ENCODE data around the gene APOC3.

The APOC3 gene

GRCh38 chr11:116855413-116855812 lies 25.7 kb downstream of the APOC3 start:
- Histone ChIP-seq H3K4me1 (ENCODE audit: insufficient read depth, low read length) (no peaks in the 10 kb centered on the region), H3K4me3 (ENCODE audit: low read length) (no peak overlapping the region), H3K36me3 (ENCODE audit: insufficient read depth, low read length) (peaks cover 63% of the 10 kb centered on the region), H3K9me3 (ENCODE audit: insufficient read depth, low read depth, low read length) (no peaks in the 10 kb centered on the region), H3K9ac (ENCODE audit: low read depth, low read length) (no peak overlapping the region), H3K27ac (ENCODE audit: low read depth, low read length) (no peak overlapping the region), H3K27me3 (ENCODE audit: insufficient read depth, low read length) (no peaks in the 10 kb centered on the region)
- WGBS = 95% methylated on average over 7 of the region's 7 CpGs

GRCh38 chr11:116856423-116856822 lies 26.7 kb downstream of the APOC3 start:
- Histone ChIP-seq H3K4me3 (ENCODE audit: low read length) (no peak overlapping the region), H3K9ac (ENCODE audit: low read depth, low read length) (no peak overlapping the region), H3K27me3 (ENCODE audit: insufficient read depth, low read length) (no peaks in the 10 kb centered on the region), H3K9me3 (ENCODE audit: insufficient read depth, low read depth, low read length) (no peaks in the 10 kb centered on the region), H3K36me3 (ENCODE audit: insufficient read depth, low read length) (peaks cover 73% of the 10 kb centered on the region), H3K27ac (ENCODE audit: low read depth, low read length) (no peak overlapping the region), H3K4me1 (ENCODE audit: insufficient read depth, low read length) (no peaks in the 10 kb centered on the region)
- WGBS = 84% methylated on average over 5 of the region's 5 CpGs

- no peak overlapping the region for H3K4me3 ChIP-seq (ENCODE audit: low read length)
- no peak overlapping the region for H3K9ac ChIP-seq (ENCODE audit: low read depth, low read length)
- H3K4me1 ChIP-seq (ENCODE audit: insufficient read depth, low read length) = no peaks in the 10 kb centered on the region
- no peak overlapping the region for H3K27ac ChIP-seq (ENCODE audit: low read depth, low read length)
- H3K27me3 ChIP-seq (ENCODE audit: insufficient read depth, low read length) = no peaks in the 10 kb centered on the region
- WGBS = 100% methylated on average over 1 of the region's 2 CpGs
- no peaks in the 10 kb centered on the region for H3K9me3 ChIP-seq (ENCODE audit: insufficient read depth, low read depth, low read length)
- peaks cover 82% of the 10 kb centered on the region for H3K36me3 ChIP-seq (ENCODE audit: insufficient read depth, low read length)
Measured at GRCh38 chr11:116857316-116857715, 27.6 kb downstream of the APOC3 start.

GRCh38 chr11:116857936-116858335 lies 28.2 kb downstream of the APOC3 start:
- Histone ChIP-seq H3K36me3 (ENCODE audit: insufficient read depth, low read length) (peaks cover 86% of the 10 kb centered on the region), H3K27me3 (ENCODE audit: insufficient read depth, low read length) (no peaks in the 10 kb centered on the region), H3K9me3 (ENCODE audit: insufficient read depth, low read depth, low read length) (no peaks in the 10 kb centered on the region), H3K9ac (ENCODE audit: low read depth, low read length) (no peak overlapping the region), H3K4me3 (ENCODE audit: low read length) (no peak overlapping the region), H3K4me1 (ENCODE audit: insufficient read depth, low read length) (no peaks in the 10 kb centered on the region), H3K27ac (ENCODE audit: low read depth, low read length) (no peak overlapping the region)
- WGBS = 90% methylated on average over 7 of the region's 7 CpGs

- H3K36me3 ChIP-seq (ENCODE audit: insufficient read depth, low read length) = peaks cover 86% of the 10 kb centered on the region
- no peak overlapping the region for H3K9ac ChIP-seq (ENCODE audit: low read depth, low read length)
- WGBS = 93% methylated on average over 8 of the region's 8 CpGs
- H3K4me1 ChIP-seq (ENCODE audit: insufficient read depth, low read length) = no peaks in the 10 kb centered on the region
- no peaks in the 10 kb centered on the region for H3K27me3 ChIP-seq (ENCODE audit: insufficient read depth, low read length)
- no peaks in the 10 kb centered on the region for H3K9me3 ChIP-seq (ENCODE audit: insufficient read depth, low read depth, low read length)
- H3K27ac ChIP-seq (ENCODE audit: low read depth, low read length) = no peak overlapping the region
- H3K4me3 ChIP-seq (ENCODE audit: low read length) = no peak overlapping the region
Measured at GRCh38 chr11:116859175-116859574, 29.5 kb downstream of the APOC3 start.

- Histone ChIP-seq H3K36me3 (ENCODE audit: insufficient read depth, low read length) (peaks cover 87% of the 10 kb centered on the region), H3K9ac (ENCODE audit: low read depth, low read length) (no peak overlapping the region), H3K27me3 (ENCODE audit: insufficient read depth, low read length) (no peaks in the 10 kb centered on the region), H3K27ac (ENCODE audit: low read depth, low read length) (no peak overlapping the region), H3K4me1 (ENCODE audit: insufficient read depth, low read length) (no peaks in the 10 kb centered on the region), H3K4me3 (ENCODE audit: low read length) (no peak overlapping the region), H3K9me3 (ENCODE audit: insufficient read depth, low read depth, low read length) (no peaks in the 10 kb centered on the region)
- WGBS = 92% methylated on average over 4 of the region's 6 CpGs
Measured at GRCh38 chr11:116860303-116860702, 30.6 kb downstream of the APOC3 start.

- Histone ChIP-seq H3K9me3 (ENCODE audit: insufficient read depth, low read depth, low read length) (no peaks in the 10 kb centered on the region), H3K9ac (ENCODE audit: low read depth, low read length) (no peak overlapping the region), H3K27ac (ENCODE audit: low read depth, low read length) (no peak overlapping the region), H3K4me1 (ENCODE audit: insufficient read depth, low read length) (no peaks in the 10 kb centered on the region), H3K36me3 (ENCODE audit: insufficient read depth, low read length) (peaks cover 92% of the 10 kb centered on the region), H3K4me3 (ENCODE audit: low read length) (no peak overlapping the region), H3K27me3 (ENCODE audit: insufficient read depth, low read length) (no peaks in the 10 kb centered on the region)
- WGBS = 100% methylated on average over 1 of the region's 1 CpG
Measured at GRCh38 chr11:116861539-116861938, 31.8 kb downstream of the APOC3 start.

- WGBS = 97% methylated on average over 3 of the region's 3 CpGs
- Histone ChIP-seq H3K9ac (ENCODE audit: low read depth, low read length) (no peak overlapping the region), H3K27ac (ENCODE audit: low read depth, low read length) (no peak overlapping the region), H3K9me3 (ENCODE audit: insufficient read depth, low read depth, low read length) (no peaks in the 10 kb centered on the region), H3K36me3 (ENCODE audit: insufficient read depth, low read length) (peaks cover 92% of the 10 kb centered on the region), H3K27me3 (ENCODE audit: insufficient read depth, low read length) (no peaks in the 10 kb centered on the region), H3K4me1 (ENCODE audit: insufficient read depth, low read length) (no peaks in the 10 kb centered on the region), H3K4me3 (ENCODE audit: low read length) (no peak overlapping the region)
Measured at GRCh38 chr11:116862185-116862584, 32.5 kb downstream of the APOC3 start.

- no peaks in the 10 kb centered on the region for H3K9me3 ChIP-seq (ENCODE audit: insufficient read depth, low read depth, low read length)
- no peaks in the 10 kb centered on the region for H3K27me3 ChIP-seq (ENCODE audit: insufficient read depth, low read length)
- H3K36me3 ChIP-seq (ENCODE audit: insufficient read depth, low read length) = peaks cover 92% of the 10 kb centered on the region
- no peak overlapping the region for H3K4me3 ChIP-seq (ENCODE audit: low read length)
- WGBS = 87% methylated on average over 2 of the region's 3 CpGs
- H3K9ac ChIP-seq (ENCODE audit: low read depth, low read length) = no peak overlapping the region
- no peak overlapping the region for H3K27ac ChIP-seq (ENCODE audit: low read depth, low read length)
- H3K4me1 ChIP-seq (ENCODE audit: insufficient read depth, low read length) = no peaks in the 10 kb centered on the region
Measured at GRCh38 chr11:116862951-116863350, 33.2 kb downstream of the APOC3 start.

GRCh38 chr11:116864531-116864930 lies 34.8 kb downstream of the APOC3 start:
- H3K36me3 ChIP-seq (ENCODE audit: insufficient read depth, low read length) = peaks cover 91% of the 10 kb centered on the region
- no peak overlapping the region for H3K27ac ChIP-seq (ENCODE audit: low read depth, low read length)
- no peaks in the 10 kb centered on the region for H3K27me3 ChIP-seq (ENCODE audit: insufficient read depth, low read length)
- H3K4me3 ChIP-seq (ENCODE audit: low read length) = no peak overlapping the region
- no peaks in the 10 kb centered on the region for H3K9me3 ChIP-seq (ENCODE audit: insufficient read depth, low read depth, low read length)
- H3K9ac ChIP-seq (ENCODE audit: low read depth, low read length) = no peak overlapping the region
- WGBS = 94% methylated on average over 5 of the region's 5 CpGs
- no peaks in the 10 kb centered on the region for H3K4me1 ChIP-seq (ENCODE audit: insufficient read depth, low read length)

- 100% methylated on average over 1 of the region's 1 CpG for WGBS
- H3K9ac ChIP-seq (ENCODE audit: low read depth, low read length) = no peak overlapping the region
- H3K36me3 ChIP-seq (ENCODE audit: insufficient read depth, low read length) = peaks cover 94% of the 10 kb centered on the region
- no peaks in the 10 kb centered on the region for H3K4me1 ChIP-seq (ENCODE audit: insufficient read depth, low read length)
- no peaks in the 10 kb centered on the region for H3K27me3 ChIP-seq (ENCODE audit: insufficient read depth, low read length)
- H3K9me3 ChIP-seq (ENCODE audit: insufficient read depth, low read depth, low read length) = no peaks in the 10 kb centered on the region
- no peak overlapping the region for H3K4me3 ChIP-seq (ENCODE audit: low read length)
- H3K27ac ChIP-seq (ENCODE audit: low read depth, low read length) = no peak overlapping the region
Measured at GRCh38 chr11:116865696-116866095, 36.0 kb downstream of the APOC3 start.

GRCh38 chr11:116866804-116867455 lies 37.2 kb downstream of the APOC3 start:
- Histone ChIP-seq H3K9ac (ENCODE audit: low read depth, low read length) (no peak overlapping the region), H3K4me3 (ENCODE audit: low read length) (no peak overlapping the region), H3K27ac (ENCODE audit: low read depth, low read length) (no peak overlapping the region), H3K4me1 (ENCODE audit: insufficient read depth, low read length) (no peaks in the 10 kb centered on the region), H3K36me3 (ENCODE audit: insufficient read depth, low read length) (peaks cover 94% of the 10 kb centered on the region), H3K9me3 (ENCODE audit: insufficient read depth, low read depth, low read length) (no peaks in the 10 kb centered on the region), H3K27me3 (ENCODE audit: insufficient read depth, low read length) (no peaks in the 10 kb centered on the region)
- WGBS = 94% methylated on average over 6 of the region's 6 CpGs

Measured in HUES64 (cell line).